Stimulated activated naive CD8-positive, alpha-beta T cell treated with anti-CD3 and anti-CD28 coated beads, Interleukin-15, Interleukin-2, amounts not matched to agents 100 ng/mL and 50 ng/mL, for 24 hours (primary cell): ENCODE results near the gene TBX2.
"Not testable (repeated sequence)": the region's sequence is repeated elsewhere in the genome, so short reads cannot be mapped to it uniquely, and the experiment has no call there.

Experiments used
- H3K27ac Mint-ChIP-seq: one replicate; pipeline ENCODE4 v1.8.0; 2021; ENCODE audit warnings: mild to moderate bottlenecking, mixed read lengths
- H3K27me3 Mint-ChIP-seq: one replicate; pipeline ENCODE4 v1.8.0; 2021; ENCODE audit warnings: mixed read lengths
- H3K36me3 Mint-ChIP-seq: one replicate; pipeline ENCODE4 v1.8.0; 2021; ENCODE audit warnings: low read depth, mixed read lengths
- H3K4me1 Mint-ChIP-seq: one replicate; pipeline ENCODE4 v1.8.0; 2021; ENCODE audit warnings: low read depth, mixed read lengths
- H3K4me3 Mint-ChIP-seq: one replicate; pipeline ENCODE4 v1.8.0; 2021; ENCODE audit warnings: mild to moderate bottlenecking, mixed read lengths
- H3K9me3 Mint-ChIP-seq: one replicate; pipeline ENCODE4 v1.8.0; 2021; ENCODE audit warnings: mixed read lengths

Gene TBX2

GRCh38 chr17:61399131-61400065 is at the start of gene TBX2:
Gene TBX2, plus strand, starts transcription at chr17:61399843. Its CDS starts 334 bp downstream, at chr17:61400177.
- H3K27me3 Mint-ChIP-seq, result peaks cover 64% of the 10 kb centered on the region

DNA sequence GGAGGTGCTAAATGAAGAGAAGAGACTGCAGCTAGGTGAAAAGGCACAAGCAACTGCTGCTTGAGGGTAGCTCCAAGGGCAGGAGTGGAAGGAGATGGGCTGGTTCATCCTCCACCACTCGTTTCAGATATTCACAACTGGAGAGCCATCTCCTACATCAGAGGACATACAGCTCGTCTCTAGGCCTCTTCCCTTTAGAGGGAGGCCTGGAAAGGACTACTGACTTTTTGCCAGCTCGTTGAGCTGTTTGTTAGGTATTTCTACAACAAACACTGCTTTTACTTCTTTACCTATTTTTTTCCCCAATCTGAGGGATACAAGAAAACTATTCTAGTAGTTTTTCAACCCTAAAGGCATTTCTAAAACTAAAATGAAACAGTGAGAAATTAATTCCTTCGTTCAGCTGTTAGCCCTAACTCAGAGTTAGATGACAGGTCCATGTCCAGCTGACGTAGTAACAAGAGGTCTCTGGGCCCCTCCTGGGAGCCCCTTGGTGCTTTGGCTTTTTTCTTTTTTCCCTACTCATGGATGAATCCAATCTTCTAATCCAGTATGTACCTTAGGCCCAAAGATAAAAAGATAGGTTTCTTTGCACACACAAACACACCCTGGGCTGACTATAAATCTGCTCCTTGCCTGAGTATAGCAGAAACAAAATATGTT is 47.8 kb upstream of the TBX2 start:
- H3K27me3 Mint-ChIP-seq, result no peaks in the 10 kb centered on the region
- H3K4me1 Mint-ChIP-seq, result no peaks in the 10 kb centered on the region
- H3K4me3 Mint-ChIP-seq, result no peak overlapping the region
- H3K36me3 Mint-ChIP-seq, result no peaks in the 10 kb centered on the region
- no peaks in the 10 kb centered on the region for H3K9me3 Mint-ChIP-seq
- no peak overlapping the region for H3K27ac Mint-ChIP-seq

More at GRCh38 chr17:61399131-61400065, at the start of gene TBX2:
- peak within 1 kb of the TSS; percentile 77 for H3K4me3 Mint-ChIP-seq
- H3K4me1 Mint-ChIP-seq, result peaks cover 46% of the 10 kb centered on the region
- H3K27ac Mint-ChIP-seq, result peak within 1 kb of the TSS; percentile 61
- no peaks in the 10 kb centered on the region for H3K36me3 Mint-ChIP-seq
- H3K9me3 Mint-ChIP-seq, result no peaks in the 10 kb centered on the region

GRCh38 chr17:61352408-61352770 is 47.3 kb upstream of the TBX2 start:
- Mint-ChIP-seq H3K36me3 (no peaks in the 10 kb centered on the region), H3K4me1 (no peaks in the 10 kb centered on the region), H3K27me3 (no peaks in the 10 kb centered on the region), H3K4me3 (no peak overlapping the region), H3K27ac (no peak overlapping the region), H3K9me3 (no peaks in the 10 kb centered on the region)

- H3K27me3 Mint-ChIP-seq, result no peaks in the 10 kb centered on the region
- H3K4me1 Mint-ChIP-seq, result no peaks in the 10 kb centered on the region
- no peak overlapping the region for H3K4me3 Mint-ChIP-seq
- H3K9me3 Mint-ChIP-seq, result no peaks in the 10 kb centered on the region
- H3K27ac Mint-ChIP-seq, result no peak overlapping the region
- H3K36me3 Mint-ChIP-seq, result no peaks in the 10 kb centered on the region
Measured at GRCh38 chr17:61352781-61353491, 46.7 kb upstream of the TBX2 start.

GRCh38 chr17:61353615-61354014 is 46.0 kb upstream of the TBX2 start:
- Mint-ChIP-seq H3K27me3 (no peaks in the 10 kb centered on the region), H3K36me3 (no peaks in the 10 kb centered on the region), H3K4me1 (no peaks in the 10 kb centered on the region), H3K9me3 (no peaks in the 10 kb centered on the region), H3K4me3 (no peak overlapping the region), H3K27ac (no peak overlapping the region)

DNA sequence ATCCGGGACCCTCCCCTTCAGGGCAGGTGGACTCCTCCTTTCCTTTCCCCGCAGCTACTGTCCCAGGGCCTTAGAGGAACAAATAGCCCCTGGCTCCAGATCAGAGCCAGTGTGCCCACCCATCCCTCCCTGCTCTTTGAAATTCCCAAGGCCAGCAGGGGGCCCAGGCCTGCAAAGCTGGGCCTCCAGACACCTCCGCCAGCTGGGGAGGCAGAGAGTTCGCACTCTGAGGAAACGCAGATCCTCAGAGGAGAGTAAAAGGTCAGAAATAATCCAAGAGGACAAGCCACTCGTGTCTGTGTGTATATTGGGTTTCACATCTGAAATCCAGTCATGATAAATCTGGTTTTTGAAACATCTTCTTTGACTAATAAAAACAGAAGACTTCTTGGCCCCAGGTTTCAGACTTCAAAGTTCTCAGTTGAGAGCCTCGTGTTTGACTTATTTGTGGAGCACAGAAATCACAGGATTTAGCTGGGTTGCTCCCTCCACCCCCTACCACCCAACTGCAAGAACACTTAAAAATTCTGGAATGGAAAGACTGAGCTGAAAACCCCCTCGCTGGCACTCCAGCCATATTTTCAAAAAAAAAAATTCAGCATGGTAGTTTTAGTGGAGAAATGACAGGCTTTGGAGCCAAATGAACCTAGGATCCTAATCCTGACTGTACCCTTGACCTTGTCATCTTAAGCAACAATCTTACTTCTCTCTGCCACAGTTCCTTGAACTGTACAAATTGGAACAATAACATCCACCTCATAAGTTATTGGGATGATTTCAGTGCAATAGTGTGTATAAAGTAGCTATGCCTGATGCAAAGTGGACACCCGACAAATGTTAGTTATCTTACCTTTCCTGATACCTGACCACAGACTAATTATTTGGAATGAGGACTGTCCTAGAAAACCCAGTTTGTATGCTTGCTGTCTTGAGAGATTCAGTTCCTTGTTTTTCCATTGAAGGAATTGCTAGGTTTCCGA is 44.5 kb upstream of the TBX2 start:
- no peak overlapping the region for H3K4me3 Mint-ChIP-seq
- no peak overlapping the region for H3K27ac Mint-ChIP-seq
- H3K4me1 Mint-ChIP-seq, result no peaks in the 10 kb centered on the region
- no peaks in the 10 kb centered on the region for H3K27me3 Mint-ChIP-seq
- no peaks in the 10 kb centered on the region for H3K36me3 Mint-ChIP-seq
- no peaks in the 10 kb centered on the region for H3K9me3 Mint-ChIP-seq

DNA sequence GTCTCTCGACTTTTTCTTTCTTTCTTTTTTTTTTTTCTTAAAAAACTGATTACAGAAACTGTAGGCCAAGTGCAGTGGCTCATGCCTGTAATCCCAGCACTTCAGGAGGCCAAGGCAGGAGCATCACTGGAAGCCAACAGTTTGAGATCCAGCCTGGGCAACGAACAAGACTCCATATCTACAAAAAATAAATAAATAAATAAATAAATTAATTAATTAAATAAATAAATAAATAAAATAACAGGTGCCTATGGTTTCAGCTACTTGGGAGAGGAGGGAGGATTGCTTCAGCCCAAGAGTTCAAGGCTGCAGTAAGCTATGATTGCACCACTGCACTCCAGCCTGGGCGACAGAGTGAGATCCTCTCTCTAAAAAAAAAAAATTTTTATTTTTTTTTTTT is 42.6 kb upstream of the TBX2 start:
- not testable (repeated sequence) for H3K9me3 Mint-ChIP-seq, H3K4me1 Mint-ChIP-seq, H3K27ac Mint-ChIP-seq, H3K36me3 Mint-ChIP-seq, H3K4me3 Mint-ChIP-seq, H3K27me3 Mint-ChIP-seq

- not testable (repeated sequence) for H3K4me3 Mint-ChIP-seq, H3K9me3 Mint-ChIP-seq, H3K27ac Mint-ChIP-seq, H3K27me3 Mint-ChIP-seq, H3K36me3 Mint-ChIP-seq, H3K4me1 Mint-ChIP-seq
Measured at GRCh38 chr17:61359513-61359912, 40.1 kb upstream of the TBX2 start.

- Mint-ChIP-seq H3K4me3 (no peak overlapping the region), H3K9me3 (no peaks in the 10 kb centered on the region), H3K27me3 (no peaks in the 10 kb centered on the region), H3K27ac (no peak overlapping the region), H3K4me1 (no peaks in the 10 kb centered on the region), H3K36me3 (no peaks in the 10 kb centered on the region)
Measured at GRCh38 chr17:61360318-61360943, 39.2 kb upstream of the TBX2 start.

DNA sequence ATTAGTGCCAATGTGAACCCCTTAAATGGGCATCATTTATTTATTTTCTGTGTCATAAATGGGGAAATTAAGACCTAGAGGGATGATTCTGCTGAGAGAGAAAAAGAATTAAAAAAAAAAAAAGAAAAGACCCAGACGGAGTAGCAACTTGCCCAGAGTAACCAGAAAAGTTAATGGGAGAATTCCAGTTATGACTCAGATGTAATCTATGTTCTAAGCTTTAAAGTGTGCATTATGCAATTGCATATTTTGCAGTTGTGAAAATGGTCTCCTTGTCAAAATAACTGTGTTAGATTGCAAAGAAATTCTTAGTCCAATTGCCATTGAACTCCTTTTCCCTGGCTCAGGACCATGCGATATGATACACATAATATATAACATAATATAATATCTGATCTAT is 38.6 kb upstream of the TBX2 start:
- Mint-ChIP-seq H3K9me3 (no peaks in the 10 kb centered on the region), H3K27ac (no peak overlapping the region), H3K27me3 (no peaks in the 10 kb centered on the region)

GRCh38 chr17:61362396-61362795 is 37.2 kb upstream of the TBX2 start:
- H3K36me3 Mint-ChIP-seq, result no peaks in the 10 kb centered on the region
- H3K9me3 Mint-ChIP-seq, result no peaks in the 10 kb centered on the region
- H3K27ac Mint-ChIP-seq, result no peak overlapping the region
- no peak overlapping the region for H3K4me3 Mint-ChIP-seq
- H3K4me1 Mint-ChIP-seq, result no peaks in the 10 kb centered on the region
- no peaks in the 10 kb centered on the region for H3K27me3 Mint-ChIP-seq

More for the DNA sequence above, 38.6 kb upstream of the TBX2 start:
- Mint-ChIP-seq H3K4me3 (no peak overlapping the region), H3K36me3 (no peaks in the 10 kb centered on the region), H3K4me1 (no peaks in the 10 kb centered on the region)

DNA sequence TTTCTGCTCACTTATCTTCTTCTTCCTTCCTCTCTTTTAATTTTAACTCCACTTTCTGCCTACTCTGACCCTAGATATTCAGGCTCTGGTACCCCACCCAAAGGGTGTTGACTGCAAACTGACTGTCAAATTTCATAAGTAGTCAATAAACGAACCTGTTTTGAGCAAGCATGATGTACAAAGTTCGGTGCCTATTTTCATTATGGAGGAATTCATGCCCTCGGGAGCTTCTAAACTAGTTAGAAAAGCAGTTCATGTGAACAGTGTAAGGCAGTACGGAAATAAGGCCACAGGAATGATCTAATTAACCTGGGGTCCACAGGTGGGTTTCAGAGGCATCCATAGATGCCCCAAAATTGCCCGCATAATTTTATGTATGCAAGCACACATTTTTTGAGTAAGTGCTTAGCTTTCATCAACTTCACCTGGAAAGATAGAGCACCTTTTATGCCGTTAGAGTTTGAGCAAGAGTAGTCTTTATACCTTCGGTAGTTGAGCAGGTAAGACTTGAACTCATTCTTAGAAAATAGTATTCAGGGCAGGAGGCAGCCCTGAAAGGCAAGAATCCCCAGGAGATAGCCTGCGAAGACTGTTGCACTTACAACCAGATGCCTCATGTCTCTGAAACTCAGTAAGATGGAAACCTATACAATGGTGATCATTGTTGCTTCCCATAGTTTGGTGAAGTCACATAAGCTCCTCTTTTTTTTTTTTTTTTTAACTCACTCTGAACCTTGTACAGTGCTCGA is 36.6 kb upstream of the TBX2 start:
- Mint-ChIP-seq H3K36me3 (no peaks in the 10 kb centered on the region), H3K9me3 (no peaks in the 10 kb centered on the region), H3K4me3 (no peak overlapping the region), H3K27me3 (no peaks in the 10 kb centered on the region), H3K4me1 (no peaks in the 10 kb centered on the region), H3K27ac (no peak overlapping the region)

- no peaks in the 10 kb centered on the region for H3K27me3 Mint-ChIP-seq
- H3K27ac Mint-ChIP-seq, result no peak overlapping the region
- no peaks in the 10 kb centered on the region for H3K36me3 Mint-ChIP-seq
- H3K4me1 Mint-ChIP-seq, result no peaks in the 10 kb centered on the region
- no peak overlapping the region for H3K4me3 Mint-ChIP-seq
- H3K9me3 Mint-ChIP-seq, result no peaks in the 10 kb centered on the region
Measured at GRCh38 chr17:61363601-61364462, 35.8 kb upstream of the TBX2 start.
